Measurements from ENCODE around the gene ALPL. TPM values are rescaled to one million over a fixed set of nuclear protein-coding genes. Genes with fewer than 3 reads are reported as not detected.

The ALPL gene
- total RNA-seq, 1 experiment from 2014 or later = not detected

GRCh38 chr1:21572735-21573277 is 63.6 kb downstream of the ALPL start:
- no peaks in the 10 kb centered on the region for H3K79me2 ChIP-seq (ENCODE audit: low read depth)
- BruUV-seq (replicated peaks) = no TSS peak

GRCh38 chr1:21573475-21573874 is 64.3 kb downstream of the ALPL start:
- BruUV-seq (replicated peaks) = no TSS peak
- no peak overlapping the region for H3K4me2 ChIP-seq
- H3K27ac ChIP-seq = no peak overlapping the region
- CTCF ChIA-PET = no interaction called here
- H3K79me2 ChIP-seq (ENCODE audit: low read depth) = no peaks in the 10 kb centered on the region
- H4K20me1 ChIP-seq (ENCODE audit: insufficient read depth) = no peaks in the 10 kb centered on the region
- H3K9me3 ChIP-seq (ENCODE audit: insufficient read depth, low read depth) = no peaks in the 10 kb centered on the region
- no peak for TF ChIP-seq EZH2 (IDR thresholded peaks at IDR 0.05; ENCODE audit: low read depth)
- TF ChIP-seq CTCF (conservative IDR thresholded peaks at IDR 0.05) = no peak
- intact Hi-C loops (cut with micrococcal nuclease; ENCODE audit: unreplicated experiment) = no loop called here
- H3K4me1 ChIP-seq (replicated peaks; ENCODE audit: insufficient read depth) = no peaks in the 10 kb centered on the region
- POLR2A ChIA-PET (ENCODE audit: unreplicated experiment) = no interaction called here
- no peak for DNase-seq
- H3K9me2 ChIP-seq (ENCODE audit: insufficient read depth) = no peaks in the 10 kb centered on the region
- no peaks in the 10 kb centered on the region for H3K27me3 ChIP-seq (ENCODE audit: insufficient read depth, low read depth)
- no peaks in the 10 kb centered on the region for H3F3A ChIP-seq (ENCODE audit: insufficient read depth, low read depth)
- H3K4me3 ChIP-seq = no peak overlapping the region
- H2AFZ ChIP-seq = no peak overlapping the region
- no peaks in the 10 kb centered on the region for H3K36me3 ChIP-seq (ENCODE audit: low read depth)

More at GRCh38 chr1:21572735-21573277, 63.6 kb downstream of the ALPL start:
- Histone ChIP-seq H4K20me1 (ENCODE audit: insufficient read depth) (no peaks in the 10 kb centered on the region), H3K36me3 (ENCODE audit: low read depth) (no peaks in the 10 kb centered on the region), H2AFZ (no peak overlapping the region), H3K4me2 (no peak overlapping the region), H3K27ac (no peak overlapping the region), H3K4me3 (no peak overlapping the region), H3K4me1 (replicated peaks; ENCODE audit: insufficient read depth) (no peaks in the 10 kb centered on the region), H3K27me3 (ENCODE audit: insufficient read depth, low read depth) (no peaks in the 10 kb centered on the region), H3K9me2 (ENCODE audit: insufficient read depth) (no peaks in the 10 kb centered on the region), H3K9me3 (ENCODE audit: insufficient read depth, low read depth) (no peaks in the 10 kb centered on the region), H3F3A (ENCODE audit: insufficient read depth, low read depth) (no peaks in the 10 kb centered on the region)
- no peak for DNase-seq
- ChIA-PET POLR2A (ENCODE audit: unreplicated experiment) (no interaction called here), CTCF (no interaction called here)
- TF ChIP-seq EZH2 (IDR thresholded peaks at IDR 0.05; ENCODE audit: low read depth) = no peak
- intact Hi-C loops (cut with micrococcal nuclease; ENCODE audit: unreplicated experiment) = no loop called here

GRCh38 chr1:21573971-21574465 is 64.8 kb downstream of the ALPL start:
- Histone ChIP-seq H3K9me2 (ENCODE audit: insufficient read depth) (no peaks in the 10 kb centered on the region), H3K9me3 (ENCODE audit: insufficient read depth, low read depth) (no peaks in the 10 kb centered on the region), H3K27ac (no peak overlapping the region), H3K4me3 (no peak overlapping the region), H4K20me1 (ENCODE audit: insufficient read depth) (no peaks in the 10 kb centered on the region), H3K27me3 (ENCODE audit: insufficient read depth, low read depth) (no peaks in the 10 kb centered on the region), H3K4me2 (no peak overlapping the region), H3F3A (ENCODE audit: insufficient read depth, low read depth) (no peaks in the 10 kb centered on the region), H2AFZ (no peak overlapping the region), H3K79me2 (ENCODE audit: low read depth) (no peaks in the 10 kb centered on the region), H3K36me3 (ENCODE audit: low read depth) (no peaks in the 10 kb centered on the region), H3K4me1 (replicated peaks; ENCODE audit: insufficient read depth) (no peaks in the 10 kb centered on the region)
- BruUV-seq (replicated peaks) = no TSS peak
- ChIA-PET CTCF (no interaction called here), POLR2A (ENCODE audit: unreplicated experiment) (no interaction called here)
- peak; percentile 42 to 68 for DNase-seq
- intact Hi-C loops (cut with micrococcal nuclease; ENCODE audit: unreplicated experiment) = loop anchor here (1.0 kb wide), 2 partner anchors 85 to 204 kb away; no protein-coding TSS in a partner anchor
- TF ChIP-seq EZH2 (IDR thresholded peaks at IDR 0.05; ENCODE audit: low read depth) (no peak), CTCF (conservative IDR thresholded peaks at IDR 0.05) (peak; percentile 63)
